PFSK-1 (cell line): ENCODE results near the gene ZNF736. TPM values are rescaled to one million over a fixed set of nuclear protein-coding genes. Genes with fewer than 3 reads are reported as not detected.

Experiments
- FOXP2 ChIP-seq: optimal IDR thresholded peaks from 2 replicates; pipeline ENCODE3; 2011; ENCODE audit warnings: borderline replicate concordance, control low read depth, inconsistent platforms; ENCODE audit not compliant: insufficient read depth; ENCODE audit errors: extremely low read length, extremely low read depth
- POLR2AphosphoS5 ChIP-seq: IDR thresholded peaks from 2 replicates; pipeline ENCODE4 v1.6.1; 2012; ENCODE audit warnings: low read depth, mild to moderate bottlenecking, control low read depth, low read length, moderate library complexity
- SIN3A ChIP-seq: IDR thresholded peaks from 2 replicates; pipeline ENCODE4 v1.6.1; 2012; ENCODE audit warnings: mild to moderate bottlenecking, low read length, moderate library complexity, borderline replicate concordance; ENCODE audit not compliant: insufficient read depth
- TAF1 ChIP-seq: IDR thresholded peaks from 2 replicates; pipeline ENCODE4 v1.6.1; 2012; ENCODE audit warnings: low read length, control low read depth, borderline replicate concordance; ENCODE audit not compliant: insufficient read depth
- polyA plus RNA-seq: library from polyadenylated mRNA; unstranded; fragments of >200 nt; gene quantifications from one replicate; pipeline ENCODE4 v1.2.1, GENCODE V29; 2012; ENCODE audit warnings: low read depth, missing spikeins; ENCODE audit not compliant: insufficient read length
- TF ChIP-seq, protein P1 (sequence below), 2 experiments: IDR thresholded peaks; 2 replicates each; pipeline versions ENCODE4 v1.6.1 to v1.8.0; 2011 to 2012; ENCODE audit warnings: low read depth in 2 of 2, low read length in 2 of 2, control low read depth in 1 of 2, inconsistent platforms in 1 of 2, mild to moderate bottlenecking in 1 of 2, moderate library complexity in 1 of 2; ENCODE audit not compliant: insufficient read depth in 1 of 2

Gene ZNF736
- 0.25 TPM for polyA plus RNA-seq

DNA sequence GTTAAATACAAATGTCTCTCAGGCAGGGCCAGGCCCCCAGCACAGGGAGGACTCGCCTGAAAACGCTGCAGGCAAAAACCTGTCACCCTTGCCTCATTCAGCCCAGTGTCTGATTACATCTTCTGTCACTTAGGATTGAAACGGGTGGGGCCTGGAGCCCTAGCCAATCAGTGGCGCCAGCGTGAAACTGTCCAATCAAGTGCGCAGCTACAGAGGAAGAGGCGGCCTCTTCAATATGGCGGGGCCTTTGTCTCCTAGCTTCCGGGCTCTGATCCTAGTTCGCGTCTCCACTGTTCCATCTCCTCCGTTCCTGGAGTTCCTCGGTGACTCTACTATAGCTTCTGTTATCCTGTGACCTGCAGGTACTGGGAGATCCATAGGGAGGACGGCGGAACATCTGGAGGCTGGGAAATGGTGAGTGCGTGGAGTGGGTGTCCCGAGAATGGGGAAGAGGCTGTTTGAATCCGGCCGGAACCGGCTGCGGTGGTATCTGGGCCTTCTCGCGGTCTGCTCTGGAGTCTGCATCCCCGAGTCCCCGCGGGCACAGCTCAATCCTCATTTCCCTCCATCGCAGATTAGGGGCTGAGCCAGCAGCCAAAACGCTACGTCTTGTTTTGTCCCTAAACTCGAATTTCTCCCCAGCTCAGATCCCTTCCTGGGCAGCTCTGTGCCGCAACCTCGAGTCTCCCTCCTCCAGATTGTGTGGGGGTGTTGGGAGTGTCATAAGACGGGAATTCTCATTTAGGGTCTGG lies at the start of gene ZNF736:
Gene ZNF736, plus strand, starts transcription at position 222 of the 752 bp plus-strand sequence. Its CDS starts 190 bp downstream, at position 412.
- TF ChIP-seq FOXP2: no peak
- TF ChIP-seq SIN3A: no peak
- TF ChIP-seq TAF1: peak; percentile 75; the same call in 1 of the 2 replicates
- TF ChIP-seq POLR2AphosphoS5: peak; percentile 79
- TF ChIP-seq, protein P1, sequence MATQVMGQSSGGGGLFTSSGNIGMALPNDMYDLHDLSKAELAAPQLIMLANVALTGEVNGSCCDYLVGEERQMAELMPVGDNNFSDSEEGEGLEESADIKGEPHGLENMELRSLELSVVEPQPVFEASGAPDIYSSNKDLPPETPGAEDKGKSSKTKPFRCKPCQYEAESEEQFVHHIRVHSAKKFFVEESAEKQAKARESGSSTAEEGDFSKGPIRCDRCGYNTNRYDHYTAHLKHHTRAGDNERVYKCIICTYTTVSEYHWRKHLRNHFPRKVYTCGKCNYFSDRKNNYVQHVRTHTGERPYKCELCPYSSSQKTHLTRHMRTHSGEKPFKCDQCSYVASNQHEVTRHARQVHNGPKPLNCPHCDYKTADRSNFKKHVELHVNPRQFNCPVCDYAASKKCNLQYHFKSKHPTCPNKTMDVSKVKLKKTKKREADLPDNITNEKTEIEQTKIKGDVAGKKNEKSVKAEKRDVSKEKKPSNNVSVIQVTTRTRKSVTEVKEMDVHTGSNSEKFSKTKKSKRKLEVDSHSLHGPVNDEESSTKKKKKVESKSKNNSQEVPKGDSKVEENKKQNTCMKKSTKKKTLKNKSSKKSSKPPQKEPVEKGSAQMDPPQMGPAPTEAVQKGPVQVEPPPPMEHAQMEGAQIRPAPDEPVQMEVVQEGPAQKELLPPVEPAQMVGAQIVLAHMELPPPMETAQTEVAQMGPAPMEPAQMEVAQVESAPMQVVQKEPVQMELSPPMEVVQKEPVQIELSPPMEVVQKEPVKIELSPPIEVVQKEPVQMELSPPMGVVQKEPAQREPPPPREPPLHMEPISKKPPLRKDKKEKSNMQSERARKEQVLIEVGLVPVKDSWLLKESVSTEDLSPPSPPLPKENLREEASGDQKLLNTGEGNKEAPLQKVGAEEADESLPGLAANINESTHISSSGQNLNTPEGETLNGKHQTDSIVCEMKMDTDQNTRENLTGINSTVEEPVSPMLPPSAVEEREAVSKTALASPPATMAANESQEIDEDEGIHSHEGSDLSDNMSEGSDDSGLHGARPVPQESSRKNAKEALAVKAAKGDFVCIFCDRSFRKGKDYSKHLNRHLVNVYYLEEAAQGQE (IDR thresholded peaks at IDR 0.05; ENCODE audit: insufficient read depth in 1 of 2, low read depth in 2 of 2, low read length in 2 of 2): no peak

DNA sequence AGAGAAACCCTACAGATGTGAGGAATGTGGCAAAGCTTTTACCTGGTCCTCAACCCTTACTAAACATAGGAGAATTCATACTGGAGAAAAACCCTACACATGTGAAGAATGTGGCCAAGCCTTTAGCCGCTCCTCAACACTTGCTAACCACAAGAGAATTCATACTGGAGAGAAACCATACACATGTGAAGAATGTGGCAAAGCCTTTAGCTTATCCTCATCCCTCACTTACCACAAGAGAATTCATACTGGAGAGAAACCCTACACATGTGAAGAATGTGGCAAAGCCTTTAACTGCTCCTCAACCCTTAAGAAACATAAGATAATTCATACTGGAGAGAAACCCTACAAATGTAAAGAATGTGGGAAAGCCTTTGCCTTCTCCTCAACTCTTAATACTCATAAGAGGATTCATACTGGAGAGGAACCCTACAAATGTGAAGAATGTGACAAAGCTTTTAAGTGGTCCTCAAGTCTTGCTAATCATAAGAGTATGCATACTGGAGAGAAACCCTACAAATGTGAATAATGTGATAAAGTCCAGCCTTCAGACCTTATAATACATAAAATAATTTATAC lies 47.3 kb upstream of the ZNF736 start:
- no peak for TF ChIP-seq POLR2AphosphoS5
- no peak for TF ChIP-seq TAF1
- no peak for TF ChIP-seq FOXP2
- TF ChIP-seq, protein P1 (IDR thresholded peaks at IDR 0.05; ENCODE audit: insufficient read depth in 1 of 2, low read depth in 2 of 2, low read length in 2 of 2): no peak
- TF ChIP-seq SIN3A: no peak

DNA sequence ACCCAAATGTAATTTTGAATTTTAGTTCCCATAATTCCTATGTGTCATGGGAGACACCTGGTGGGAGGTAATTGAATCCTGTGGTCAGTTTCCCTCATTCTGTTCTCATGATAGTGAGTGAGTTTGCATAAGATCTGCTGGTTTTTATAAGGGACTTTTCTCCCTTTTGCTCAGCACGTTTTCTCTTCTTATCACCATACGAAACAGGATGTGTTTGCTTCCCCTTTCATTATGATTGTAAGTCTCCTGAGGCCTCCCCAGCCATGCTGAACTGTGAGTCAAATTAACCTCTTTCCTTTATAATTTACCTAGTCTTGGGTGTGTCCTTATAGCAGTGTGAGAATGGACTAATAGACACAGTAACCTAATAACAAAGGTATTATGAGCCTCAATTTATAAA lies 36.1 kb upstream of the ZNF736 start:
- TF ChIP-seq, protein P1 (IDR thresholded peaks at IDR 0.05; ENCODE audit: insufficient read depth in 1 of 2, low read depth in 2 of 2, low read length in 2 of 2): no peak
- no peak for TF ChIP-seq TAF1
- no peak for TF ChIP-seq SIN3A

DNA sequence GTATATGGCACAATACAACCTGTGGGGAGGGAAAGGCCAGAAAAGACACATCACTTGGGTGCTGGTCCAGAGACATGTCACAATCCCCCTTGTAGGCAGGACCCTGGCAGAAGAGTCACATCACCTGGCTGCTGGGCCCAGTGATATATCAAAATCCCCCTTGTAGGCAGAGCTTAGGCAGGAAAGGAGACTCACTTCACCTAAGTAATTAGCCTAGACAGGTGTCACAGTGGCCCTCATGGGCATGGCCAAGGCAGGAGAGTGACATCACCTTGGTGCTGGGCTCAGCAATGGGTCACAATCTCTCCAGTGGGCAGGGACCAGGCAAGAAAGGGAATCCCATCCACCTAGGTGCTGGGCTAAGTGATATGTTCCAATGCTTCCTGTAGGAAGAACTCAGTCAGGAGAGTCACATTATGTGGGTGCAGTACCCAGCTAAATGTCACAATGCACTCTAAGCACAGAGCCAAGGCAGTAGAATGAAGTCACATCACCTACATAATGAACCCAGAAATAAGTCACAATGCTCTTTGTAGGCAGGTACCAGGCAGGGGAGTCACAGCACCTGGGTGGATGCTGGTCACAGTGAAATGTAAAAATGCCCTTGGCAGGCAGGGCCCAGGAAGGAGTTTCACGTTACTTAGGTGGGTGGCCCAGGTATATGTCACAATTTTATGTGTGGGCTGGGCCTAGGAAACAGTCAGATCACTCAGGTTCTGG lies 18.9 kb upstream of the ZNF736 start:
- TF ChIP-seq POLR2AphosphoS5 (no peak), FOXP2 (no peak), SIN3A (no peak), TAF1 (no peak)
- TF ChIP-seq, protein P1 (IDR thresholded peaks at IDR 0.05; ENCODE audit: insufficient read depth in 1 of 2, low read depth in 2 of 2, low read length in 2 of 2): no peak
